GM23338 (cell line): ENCODE results near the gene SLC35F2. TPM values are rescaled to one million over a fixed set of nuclear protein-coding genes. Genes with fewer than 3 reads are reported as not detected.

Experiments used
- ATAC-seq: fragments of 200-7000 bp; cut with Tn5 transposase; 3 replicates; pipeline ENCODE4 v1.9.1; 2020
- DNase-seq: peaks from one replicate; pipeline ENCODE4 v3.0.0-alpha.2; 2015; ENCODE audit warnings: low spot score
- H2AFZ ChIP-seq: fragments of 200-600 bp; sonication (generic); 2 replicates; pipeline ENCODE4 v1.8.0; 2016; ENCODE audit warnings: antibody characterized with exemption, mild to moderate bottlenecking, moderate library complexity
- H3F3A ChIP-seq: fragments of 200-600 bp; sonication (generic); replicated peaks from 2 replicates; pipeline ENCODE4 v1.8.0; 2017; ENCODE audit warnings: antibody characterized with exemption, mixed run types, low read depth
- H3K27ac ChIP-seq: fragments of 200-600 bp; sonication (generic); 2 replicates; pipeline ENCODE4 v1.6.1; 2016; ENCODE audit warnings: low read depth
- H3K27me3 ChIP-seq: fragments of 200-600 bp; sonication (generic); 2 replicates; pipeline ENCODE4 v1.8.0; 2016; ENCODE audit warnings: mild to moderate bottlenecking, mixed run types, moderate library complexity; ENCODE audit not compliant: insufficient read depth
- H3K36me3 ChIP-seq: fragments of 200-600 bp; sonication (generic); 2 replicates; pipeline ENCODE4 v1.8.0; 2016; ENCODE audit warnings: mild to moderate bottlenecking; ENCODE audit not compliant: insufficient read depth
- H3K4me1 ChIP-seq: fragments of 200-600 bp; sonication (generic); 2 replicates; pipeline ENCODE4 v1.8.0; 2016; ENCODE audit warnings: mild to moderate bottlenecking, moderate library complexity; ENCODE audit not compliant: insufficient read depth
- H3K4me2 ChIP-seq: fragments of 200-600 bp; sonication (generic); 2 replicates; pipeline ENCODE4 v1.7.1; 2017; ENCODE audit warnings: mixed run types
- H3K4me3 ChIP-seq: fragments of 200-600 bp; sonication (generic); 2 replicates; pipeline ENCODE4 v1.6.1; 2016; ENCODE audit warnings: mixed run types
- H3K79me2 ChIP-seq: fragments of 200-600 bp; sonication (generic); replicated peaks from 2 replicates; pipeline ENCODE4 v1.8.0; 2017; ENCODE audit warnings: mild to moderate bottlenecking; ENCODE audit not compliant: insufficient read depth
- H3K9me2 ChIP-seq: fragments of 200-600 bp; sonication (generic); 2 replicates; pipeline ENCODE4 v1.8.0; 2017; ENCODE audit not compliant: insufficient read depth
- H4K20me1 ChIP-seq: fragments of 200-600 bp; sonication (generic); replicated peaks from 2 replicates; pipeline ENCODE4 v1.8.0; 2017; ENCODE audit warnings: mild to moderate bottlenecking; ENCODE audit not compliant: insufficient read depth
- H3K27ac Mint-ChIP-seq: 2 replicates; pipeline ENCODE4 v1.8.0; 2020; ENCODE audit warnings: inconsistent platforms, mild to moderate bottlenecking, moderate library complexity, mixed read lengths
- H3K27me3 Mint-ChIP-seq: 3 replicates; pipeline ENCODE4 v1.8.0; 2022; ENCODE audit warnings: low read depth, mild to moderate bottlenecking, moderate library complexity, mixed read lengths, inconsistent platforms; ENCODE audit not compliant: insufficient read depth, poor library complexity
- H3K36me3 Mint-ChIP-seq: 3 replicates; pipeline ENCODE4 v1.8.0; 2021; ENCODE audit warnings: low read depth, mild to moderate bottlenecking, inconsistent platforms, moderate library complexity, mixed read lengths
- H3K4me1 Mint-ChIP-seq: 3 replicates; pipeline ENCODE4 v1.8.0; 2020; ENCODE audit warnings: mild to moderate bottlenecking, inconsistent platforms, mixed read lengths
- H3K4me3 Mint-ChIP-seq: 3 replicates; pipeline ENCODE4 v1.8.0; 2021; ENCODE audit warnings: moderate library complexity, mild to moderate bottlenecking, inconsistent platforms, mixed read lengths
- H3K9me3 Mint-ChIP-seq: 3 replicates; pipeline ENCODE4 v1.8.0; 2020; ENCODE audit warnings: moderate library complexity, mild to moderate bottlenecking, inconsistent platforms, mixed read lengths
- CREB1 ChIP-seq: fragments of 250-450 bp; sonication (Bioruptor Pico); IDR thresholded peaks from 2 replicates; pipeline ENCODE4 v1.5.0; 2020; ENCODE audit warnings: low read depth, mild to moderate bottlenecking, moderate library complexity
- EZH2 ChIP-seq: fragments of 200-600 bp; sonication (generic); IDR thresholded peaks from one replicate; pipeline ENCODE4 v1.8.0; 2017; ENCODE audit warnings: antibody characterized with exemption, mild to moderate bottlenecking, low read depth; ENCODE audit not compliant: unreplicated experiment
- JUNB ChIP-seq: IDR thresholded peaks from one replicate; pipeline ENCODE4 v1.6.1; 2016; ENCODE audit warnings: antibody characterized with exemption; ENCODE audit not compliant: unreplicated experiment
- NANOG ChIP-seq: IDR thresholded peaks from 2 replicates; pipeline ENCODE4 v1.6.1; 2016; ENCODE audit warnings: antibody characterized with exemption, borderline replicate concordance
- STAT1 ChIP-seq: IDR thresholded peaks from one replicate; pipeline ENCODE4 v1.6.1; 2016; ENCODE audit warnings: antibody characterized with exemption; ENCODE audit not compliant: unreplicated experiment
- ZNF114 ChIP-seq: fragments of 250-450 bp; sonication (Bioruptor Pico); IDR thresholded peaks from 2 replicates; pipeline ENCODE4 v1.5.0; 2020; ENCODE audit warnings: mild to moderate bottlenecking, moderate library complexity
- ZNF331 ChIP-seq: fragments of 250-450 bp; sonication (Bioruptor Pico); IDR thresholded peaks from 2 replicates; pipeline ENCODE4 v1.5.0; 2020; ENCODE audit warnings: low read depth, mild to moderate bottlenecking, moderate library complexity
- polyA plus RNA-seq: library from polyadenylated mRNA; unstranded; fragments of >200 nt; fragmentation: Nextera tagmentation; extraction: Ambion mirVana; gene quantifications from 2 replicates; pipeline ENCODE4 v1.2.1, GENCODE V29; 2016
- total RNA-seq: library from RNA; depleted of rRNA; stranded (reverse); fragments of >200 nt; shearing (Covaris generic); gene quantifications from 2 replicates; pipeline ENCODE4 v1.2.3, GENCODE V29; 2014
- TF ChIP-seq, protein P1 (sequence below): fragments of 250-450 bp; sonication (Bioruptor Pico); IDR thresholded peaks from 2 replicates; pipeline ENCODE4 v1.5.0; 2020; ENCODE audit warnings: mild to moderate bottlenecking, moderate library complexity
- TF ChIP-seq, protein P2 (sequence below): IDR thresholded peaks from 2 replicates; pipeline ENCODE4 v1.6.1; 2016; ENCODE audit warnings: antibody characterized with exemption

Gene SLC35F2
- total and polyA plus RNA-seq, 2 experiments from 2014 or later, result 25.2 to 32.5 TPM

DNA sequence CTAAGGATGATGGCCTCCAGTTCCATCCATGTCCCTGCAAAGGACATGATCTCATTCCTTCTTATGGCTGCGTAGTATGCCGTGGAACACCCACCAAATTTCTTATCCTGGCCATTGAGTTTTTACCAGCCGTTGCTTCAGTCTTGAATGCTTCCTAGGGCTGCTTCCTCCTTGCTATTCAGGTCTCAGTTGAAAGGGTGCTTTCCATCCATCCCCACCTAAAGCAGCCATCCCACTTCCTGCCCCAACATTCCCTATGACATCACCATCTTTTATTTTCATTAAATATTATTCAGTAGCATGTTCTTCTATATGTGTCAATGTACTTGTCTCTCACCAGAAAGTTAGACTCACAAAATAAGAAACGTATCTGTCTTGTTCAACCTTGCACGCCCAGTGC, 106.1 kb downstream of the SLC35F2 start (continued):
- TF ChIP-seq, protein P1, sequence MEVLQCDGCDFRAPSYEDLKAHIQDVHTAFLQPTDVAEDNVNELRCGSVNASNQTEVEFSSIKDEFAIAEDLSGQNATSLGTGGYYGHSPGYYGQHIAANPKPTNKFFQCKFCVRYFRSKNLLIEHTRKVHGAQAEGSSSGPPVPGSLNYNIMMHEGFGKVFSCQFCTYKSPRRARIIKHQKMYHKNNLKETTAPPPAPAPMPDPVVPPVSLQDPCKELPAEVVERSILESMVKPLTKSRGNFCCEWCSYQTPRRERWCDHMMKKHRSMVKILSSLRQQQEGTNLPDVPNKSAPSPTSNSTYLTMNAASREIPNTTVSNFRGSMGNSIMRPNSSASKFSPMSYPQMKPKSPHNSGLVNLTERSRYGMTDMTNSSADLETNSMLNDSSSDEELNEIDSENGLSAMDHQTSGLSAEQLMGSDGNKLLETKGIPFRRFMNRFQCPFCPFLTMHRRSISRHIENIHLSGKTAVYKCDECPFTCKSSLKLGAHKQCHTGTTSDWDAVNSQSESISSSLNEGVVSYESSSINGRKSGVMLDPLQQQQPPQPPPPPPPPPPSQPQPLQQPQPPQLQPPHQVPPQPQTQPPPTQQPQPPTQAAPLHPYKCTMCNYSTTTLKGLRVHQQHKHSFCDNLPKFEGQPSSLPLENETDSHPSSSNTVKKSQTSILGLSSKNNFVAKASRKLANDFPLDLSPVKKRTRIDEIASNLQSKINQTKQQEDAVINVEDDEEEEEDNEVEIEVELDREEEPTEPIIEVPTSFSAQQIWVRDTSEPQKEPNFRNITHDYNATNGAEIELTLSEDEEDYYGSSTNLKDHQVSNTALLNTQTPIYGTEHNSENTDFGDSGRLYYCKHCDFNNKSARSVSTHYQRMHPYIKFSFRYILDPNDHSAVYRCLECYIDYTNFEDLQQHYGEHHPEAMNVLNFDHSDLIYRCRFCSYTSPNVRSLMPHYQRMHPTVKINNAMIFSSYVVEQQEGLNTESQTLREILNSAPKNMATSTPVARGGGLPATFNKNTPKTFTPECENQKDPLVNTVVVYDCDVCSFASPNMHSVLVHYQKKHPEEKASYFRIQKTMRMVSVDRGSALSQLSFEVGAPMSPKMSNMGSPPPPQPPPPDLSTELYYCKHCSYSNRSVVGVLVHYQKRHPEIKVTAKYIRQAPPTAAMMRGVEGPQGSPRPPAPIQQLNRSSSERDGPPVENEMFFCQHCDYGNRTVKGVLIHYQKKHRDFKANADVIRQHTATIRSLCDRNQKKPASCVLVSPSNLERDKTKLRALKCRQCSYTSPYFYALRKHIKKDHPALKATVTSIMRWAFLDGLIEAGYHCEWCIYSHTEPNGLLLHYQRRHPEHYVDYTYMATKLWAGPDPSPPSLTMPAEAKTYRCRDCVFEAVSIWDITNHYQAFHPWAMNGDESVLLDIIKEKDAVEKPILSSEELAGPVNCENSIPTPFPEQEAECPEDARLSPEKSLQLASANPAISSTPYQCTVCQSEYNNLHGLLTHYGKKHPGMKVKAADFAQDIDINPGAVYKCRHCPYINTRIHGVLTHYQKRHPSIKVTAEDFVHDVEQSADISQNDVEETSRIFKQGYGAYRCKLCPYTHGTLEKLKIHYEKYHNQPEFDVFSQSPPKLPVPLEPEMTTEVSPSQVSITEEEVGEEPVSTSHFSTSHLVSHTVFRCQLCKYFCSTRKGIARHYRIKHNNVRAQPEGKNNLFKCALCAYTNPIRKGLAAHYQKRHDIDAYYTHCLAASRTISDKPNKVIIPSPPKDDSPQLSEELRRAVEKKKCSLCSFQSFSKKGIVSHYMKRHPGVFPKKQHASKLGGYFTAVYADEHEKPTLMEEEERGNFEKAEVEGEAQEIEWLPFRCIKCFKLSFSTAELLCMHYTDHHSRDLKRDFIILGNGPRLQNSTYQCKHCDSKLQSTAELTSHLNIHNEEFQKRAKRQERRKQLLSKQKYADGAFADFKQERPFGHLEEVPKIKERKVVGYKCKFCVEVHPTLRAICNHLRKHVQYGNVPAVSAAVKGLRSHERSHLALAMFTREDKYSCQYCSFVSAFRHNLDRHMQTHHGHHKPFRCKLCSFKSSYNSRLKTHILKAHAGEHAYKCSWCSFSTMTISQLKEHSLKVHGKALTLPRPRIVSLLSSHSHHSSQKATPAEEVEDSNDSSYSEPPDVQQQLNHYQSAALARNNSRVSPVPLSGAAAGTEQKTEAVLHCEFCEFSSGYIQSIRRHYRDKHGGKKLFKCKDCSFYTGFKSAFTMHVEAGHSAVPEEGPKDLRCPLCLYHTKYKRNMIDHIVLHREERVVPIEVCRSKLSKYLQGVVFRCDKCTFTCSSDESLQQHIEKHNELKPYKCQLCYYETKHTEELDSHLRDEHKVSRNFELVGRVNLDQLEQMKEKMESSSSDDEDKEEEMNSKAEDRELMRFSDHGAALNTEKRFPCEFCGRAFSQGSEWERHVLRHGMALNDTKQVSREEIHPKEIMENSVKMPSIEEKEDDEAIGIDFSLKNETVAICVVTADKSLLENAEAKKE (CRISPR knock-in tag), result no peak
- TF ChIP-seq STAT1, result no peak
- TF ChIP-seq CREB1 (CRISPR knock-in tag), result no peak

DNA sequence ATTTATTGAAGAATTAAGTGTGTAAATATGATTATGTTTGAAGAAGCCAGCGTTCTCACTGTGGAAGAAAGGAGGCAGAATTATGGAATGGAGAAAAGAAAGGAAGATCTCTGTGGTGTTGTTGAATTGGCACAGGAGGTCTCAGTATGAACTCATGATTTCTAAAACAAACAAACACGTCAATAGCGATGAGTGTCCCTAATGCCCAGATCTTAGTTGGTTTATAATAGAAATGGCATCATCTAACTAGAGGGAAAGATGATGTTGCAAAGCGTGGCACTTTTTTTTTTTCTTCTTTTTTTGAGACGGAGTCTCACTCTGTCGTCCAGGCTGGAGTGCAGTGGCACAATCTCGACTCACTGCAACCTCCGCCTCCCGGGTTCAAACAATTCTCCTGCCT, 107.5 kb downstream of the SLC35F2 start:
- H3K36me3 ChIP-seq, result no peaks in the 10 kb centered on the region
- no peak overlapping the region for H3K27ac Mint-ChIP-seq
- no peaks in the 10 kb centered on the region for H3K36me3 Mint-ChIP-seq
- TF ChIP-seq NANOG, result no peak
- no peak for TF ChIP-seq JUNB
- TF ChIP-seq, protein P2, sequence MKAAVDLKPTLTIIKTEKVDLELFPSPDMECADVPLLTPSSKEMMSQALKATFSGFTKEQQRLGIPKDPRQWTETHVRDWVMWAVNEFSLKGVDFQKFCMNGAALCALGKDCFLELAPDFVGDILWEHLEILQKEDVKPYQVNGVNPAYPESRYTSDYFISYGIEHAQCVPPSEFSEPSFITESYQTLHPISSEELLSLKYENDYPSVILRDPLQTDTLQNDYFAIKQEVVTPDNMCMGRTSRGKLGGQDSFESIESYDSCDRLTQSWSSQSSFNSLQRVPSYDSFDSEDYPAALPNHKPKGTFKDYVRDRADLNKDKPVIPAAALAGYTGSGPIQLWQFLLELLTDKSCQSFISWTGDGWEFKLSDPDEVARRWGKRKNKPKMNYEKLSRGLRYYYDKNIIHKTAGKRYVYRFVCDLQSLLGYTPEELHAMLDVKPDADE, result no peak
- no peak for TF ChIP-seq EZH2
- TF ChIP-seq ZNF114 (CRISPR knock-in tag), result no peak
- TF ChIP-seq STAT1, result no peak
- TF ChIP-seq, protein P1 (CRISPR knock-in tag), result no peak
- TF ChIP-seq ZNF331 (CRISPR knock-in tag), result no peak

More for the DNA sequence above, 107.5 kb downstream of the SLC35F2 start:
- Histone ChIP-seq H3K27ac (no peak overlapping the region), H3F3A (no peaks in the 10 kb centered on the region), H3K9me2 (no peaks in the 10 kb centered on the region), H3K4me3 (no peak overlapping the region), H2AFZ (no peak overlapping the region), H3K27me3 (no peaks in the 10 kb centered on the region), H3K79me2 (no peaks in the 10 kb centered on the region), H3K4me2 (no peak overlapping the region), H3K4me1 (no peaks in the 10 kb centered on the region), H4K20me1 (no peaks in the 10 kb centered on the region)
- peaks cover 6% of the 10 kb centered on the region for H3K27me3 Mint-ChIP-seq
- no peak for ATAC-seq
- DNase-seq, result no peak
- H3K9me3 Mint-ChIP-seq, result no peaks in the 10 kb centered on the region
- no peak overlapping the region for H3K4me3 Mint-ChIP-seq
- no peaks in the 10 kb centered on the region for H3K4me1 Mint-ChIP-seq
